ENCODE data around the gene ATP6AP2. TPM values are rescaled to one million over a fixed set of nuclear protein-coding genes. Genes with fewer than 3 reads are reported as not detected.
"Not testable (repeated sequence)": the region's sequence is repeated elsewhere in the genome, so short reads cannot be mapped to it uniquely, and the experiment has no call there.

The ATP6AP2 gene
- polyA plus RNA-seq, 1 experiment: 297 TPM

- ChIA-PET POLR2A (no interaction called here), CTCF (no interaction called here)
- no peak for TF ChIP-seq CTCF (IDR thresholded peaks at IDR 0.05; ENCODE audit: insufficient read depth, low read depth, low read length)
- no peak for DNase-seq (ENCODE audit: low read depth)
- H3K36me3 ChIP-seq (ENCODE audit: control insufficient read depth, insufficient read depth, low read length): no peaks in the 10 kb centered on the region
- H3K4me3 ChIP-seq (ENCODE audit: low read depth, low read length): no peak overlapping the region
- H3K27me3 ChIP-seq (ENCODE audit: control insufficient read depth, insufficient read depth, low read length): no peaks in the 10 kb centered on the region
Observed at GRCh38 chrX:40582811-40583210, 2.0 kb downstream of the ATP6AP2 start.

GRCh38 chrX:40587623-40588022 lies 6.9 kb downstream of the ATP6AP2 start:
- H3K36me3 ChIP-seq (ENCODE audit: control insufficient read depth, insufficient read depth, low read length); DNase-seq (ENCODE audit: low read depth); H3K27me3 ChIP-seq (ENCODE audit: control insufficient read depth, insufficient read depth, low read length); POLR2A ChIA-PET; H3K4me3 ChIP-seq (ENCODE audit: low read depth, low read length): not testable (repeated sequence)
- CTCF ChIA-PET: interaction anchor here (0.8 kb wide), 1 partner anchor 1356 kb away, joined by 3 read pairs; no protein-coding TSS in a partner anchor

- H3K27me3 ChIP-seq (ENCODE audit: control insufficient read depth, insufficient read depth, low read length); H3K4me3 ChIP-seq (ENCODE audit: low read depth, low read length); H3K36me3 ChIP-seq (ENCODE audit: control insufficient read depth, insufficient read depth, low read length); DNase-seq (ENCODE audit: low read depth); POLR2A ChIA-PET: not testable (repeated sequence)
- CTCF ChIA-PET: interaction anchor here (0.7 to 0.8 kb wide), 2 partner anchors 11 to 28 kb away, joined by 3 read pairs; no protein-coding TSS in a partner anchor
Observed at GRCh38 chrX:40589616-40590321, 9.0 kb downstream of the ATP6AP2 start.

GRCh38 chrX:40603446-40603845 lies 22.7 kb downstream of the ATP6AP2 start:
- DNase-seq (ENCODE audit: low read depth): no peak
- Histone ChIP-seq H3K4me3 (ENCODE audit: low read depth, low read length) (no peak overlapping the region), H3K36me3 (ENCODE audit: control insufficient read depth, insufficient read depth, low read length) (no peaks in the 10 kb centered on the region; the same call in 1 of the 2 replicates), H3K27me3 (ENCODE audit: control insufficient read depth, insufficient read depth, low read length) (no peaks in the 10 kb centered on the region)
- ChIA-PET POLR2A (no interaction called here), CTCF (no interaction called here)
- no peak for TF ChIP-seq CTCF (IDR thresholded peaks at IDR 0.05; ENCODE audit: insufficient read depth, low read depth, low read length)

- no peak overlapping the region for H3K4me3 ChIP-seq (ENCODE audit: low read depth, low read length)
- no peaks in the 10 kb centered on the region; the same call in 1 of the 2 replicates for H3K36me3 ChIP-seq (ENCODE audit: control insufficient read depth, insufficient read depth, low read length)
- ChIA-PET CTCF (no interaction called here), POLR2A (no interaction called here)
- no peak for DNase-seq (ENCODE audit: low read depth)
- H3K27me3 ChIP-seq (ENCODE audit: control insufficient read depth, insufficient read depth, low read length): no peaks in the 10 kb centered on the region
- no peak for TF ChIP-seq CTCF (IDR thresholded peaks at IDR 0.05; ENCODE audit: insufficient read depth, low read depth, low read length)
Observed at GRCh38 chrX:40607381-40607780, 26.6 kb downstream of the ATP6AP2 start.

- no peak for TF ChIP-seq CTCF (IDR thresholded peaks at IDR 0.05; ENCODE audit: insufficient read depth, low read depth, low read length)
- no peak overlapping the region for H3K4me3 ChIP-seq (ENCODE audit: low read depth, low read length)
- ChIA-PET CTCF (no interaction called here), POLR2A (no interaction called here)
- no peaks in the 10 kb centered on the region for H3K36me3 ChIP-seq (ENCODE audit: control insufficient read depth, insufficient read depth, low read length)
- no peaks in the 10 kb centered on the region for H3K27me3 ChIP-seq (ENCODE audit: control insufficient read depth, insufficient read depth, low read length)
- DNase-seq (ENCODE audit: low read depth): no peak
Observed at GRCh38 chrX:40612511-40612910, 31.7 kb downstream of the ATP6AP2 start.
